Activated naive CD8-positive, alpha-beta T cell treated with anti-CD3 and anti-CD28 coated beads, Interleukin-2, amount 10 ng/mL, durations not matched to agents 7 days and 5 days (primary cell): Measurements from ENCODE around the gene NCOR1. TPM values are rescaled to one million over a fixed set of nuclear protein-coding genes. Genes with fewer than 3 reads are reported as not detected.
"Not testable (repeated sequence)": the region's sequence is repeated elsewhere in the genome, so short reads cannot be mapped to it uniquely, and the experiment has no call there.

Experiments
- ATAC-seq: fragments of 150-1000 bp; cut with Tn5 transposase; one replicate; pipeline ENCODE4 v1.10.0; 2021; ENCODE audit warnings: low read depth, moderate library complexity
- POLR2A ChIA-PET: fragments of 350-600 bp; sonication (Branson Sonifier 250); formaldehyde crosslinking; loops from one replicate; lab custom pipeline; 2021; ENCODE audit warnings: antibody characterized with exemption; lab: Charles Lee
- DNase-seq: peaks from one replicate; pipeline ENCODE4 v3.0.0; 2021
- H3K27ac Mint-ChIP-seq: one replicate; pipeline ENCODE4 v1.8.0; 2022; ENCODE audit warnings: mild to moderate bottlenecking, mixed read lengths
- H3K27me3 Mint-ChIP-seq: one replicate; pipeline ENCODE4 v1.8.0; 2022; ENCODE audit warnings: mild to moderate bottlenecking, moderate library complexity, mixed read lengths
- H3K36me3 Mint-ChIP-seq: one replicate; pipeline ENCODE4 v1.8.0; 2021; ENCODE audit warnings: mild to moderate bottlenecking, mixed read lengths
- H3K4me1 Mint-ChIP-seq: one replicate; pipeline ENCODE4 v1.8.0; 2021; ENCODE audit warnings: mixed read lengths
- H3K4me3 Mint-ChIP-seq: one replicate; pipeline ENCODE4 v1.8.0; 2022; ENCODE audit warnings: mild to moderate bottlenecking, moderate library complexity, mixed read lengths
- H3K9me3 Mint-ChIP-seq: one replicate; pipeline ENCODE4 v1.8.0; 2021; ENCODE audit warnings: mixed read lengths
- total RNA-seq, 2 experiments: library from RNA; stranded (reverse); gene quantifications; one replicate each; pipeline ENCODE4 v1.2.3, GENCODE V29; 2021

NCOR1 gene
- total RNA-seq, 2 experiments from 2014 or later, result 157 to 161 TPM

DNA sequence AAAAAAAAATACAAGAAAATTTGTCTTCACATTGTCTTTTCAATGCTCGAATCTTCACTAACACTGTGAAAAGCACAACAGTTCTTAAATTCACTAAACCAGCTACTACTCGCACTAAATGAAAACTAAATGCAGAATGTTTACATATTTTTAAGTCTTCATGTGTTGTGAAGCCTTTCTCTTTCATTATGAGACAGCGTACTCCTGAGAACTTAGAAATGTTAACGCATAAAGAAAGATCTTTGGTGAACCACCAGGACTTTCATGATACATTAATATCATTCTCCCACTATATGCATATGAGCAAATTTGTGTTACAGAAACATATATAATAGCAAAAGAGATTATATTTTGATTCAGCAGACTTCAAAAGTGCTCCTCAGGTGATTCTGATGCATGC lies 48.6 kb downstream of the NCOR1 start:
- H3K36me3 Mint-ChIP-seq, result peaks cover 40% of the 10 kb centered on the region
- POLR2A ChIA-PET, H3K27me3 Mint-ChIP-seq, H3K4me3 Mint-ChIP-seq, DNase-seq, H3K27ac Mint-ChIP-seq, ATAC-seq, H3K4me1 Mint-ChIP-seq, H3K9me3 Mint-ChIP-seq: not testable (repeated sequence)

DNA sequence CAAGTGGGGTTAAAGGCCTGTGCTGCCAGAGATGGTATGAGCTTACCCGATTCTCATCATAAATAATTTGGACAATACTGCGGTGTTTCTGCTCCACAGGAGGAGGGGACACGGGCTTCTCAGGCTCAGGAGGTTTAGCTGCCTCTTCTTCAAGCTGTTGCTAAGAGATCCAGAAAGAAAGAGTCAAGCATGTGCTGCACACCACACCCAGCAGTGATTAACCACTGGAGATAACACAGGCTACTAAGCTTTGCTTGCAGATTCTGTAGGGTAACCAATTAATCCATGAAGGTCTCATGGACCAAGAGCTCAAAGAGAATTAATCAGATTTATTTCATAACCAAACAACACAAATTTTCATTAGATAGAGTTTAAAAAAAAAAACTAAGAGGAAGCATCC lies 56.6 kb downstream of the NCOR1 start:
- POLR2A ChIA-PET, result no interaction called here
- peaks cover 36% of the 10 kb centered on the region for H3K36me3 Mint-ChIP-seq
- H3K9me3 Mint-ChIP-seq, result no peaks in the 10 kb centered on the region

DNA sequence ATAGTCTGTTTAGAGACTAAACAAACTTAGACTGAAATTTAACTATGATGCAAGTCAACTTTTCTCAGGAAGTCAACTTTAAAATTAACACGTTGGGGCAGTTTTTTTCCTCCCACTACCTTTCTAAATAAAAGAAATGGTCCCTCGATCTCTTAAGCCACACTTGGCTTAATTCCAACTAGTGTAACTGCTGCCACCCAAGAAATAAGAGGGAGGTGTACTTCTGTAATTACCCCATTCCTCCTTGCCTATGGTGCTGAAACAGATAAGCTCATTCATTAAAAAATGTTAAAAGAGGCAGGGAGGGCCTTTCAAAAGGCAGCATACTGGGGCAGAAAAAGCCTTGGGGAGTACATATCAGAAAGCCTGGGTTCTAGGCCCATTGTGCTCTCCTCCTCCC lies 59.8 kb downstream of the NCOR1 start:
- H3K36me3 Mint-ChIP-seq, result peaks cover 44% of the 10 kb centered on the region
- H3K27me3 Mint-ChIP-seq, result no peaks in the 10 kb centered on the region
- no peak overlapping the region for H3K4me3 Mint-ChIP-seq
- no peak overlapping the region for H3K27ac Mint-ChIP-seq
- DNase-seq (no peak), ATAC-seq (no peak)
- POLR2A ChIA-PET, result no interaction called here
- H3K9me3 Mint-ChIP-seq, result no peaks in the 10 kb centered on the region
- no peaks in the 10 kb centered on the region for H3K4me1 Mint-ChIP-seq

More for the DNA sequence above, 56.6 kb downstream of the NCOR1 start:
- H3K4me1 Mint-ChIP-seq, result peaks cover 2% of the 10 kb centered on the region
- ATAC-seq (no peak), DNase-seq (no peak)
- H3K27me3 Mint-ChIP-seq, result no peaks in the 10 kb centered on the region
- no peak overlapping the region for H3K27ac Mint-ChIP-seq
- H3K4me3 Mint-ChIP-seq, result no peak overlapping the region

DNA sequence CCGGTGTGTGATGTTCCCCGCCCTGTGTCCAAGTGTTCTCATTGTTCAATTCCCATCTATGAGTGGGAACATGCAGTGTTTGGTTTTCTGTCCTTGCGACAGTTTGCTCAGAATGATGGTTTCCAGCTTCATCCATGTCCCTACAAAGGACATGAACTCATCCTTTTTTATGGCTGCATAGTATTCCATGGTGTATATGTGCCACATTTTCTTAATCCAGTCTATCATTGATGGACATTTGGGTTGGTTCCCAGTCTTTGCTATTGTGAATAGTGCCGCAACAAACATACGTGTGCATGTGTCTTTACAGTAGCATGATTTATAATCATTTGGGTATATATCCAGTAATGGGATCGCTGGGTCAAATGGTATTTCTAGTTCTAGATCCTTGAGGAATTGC lies 63.0 kb downstream of the NCOR1 start:
- H3K4me3 Mint-ChIP-seq, H3K4me1 Mint-ChIP-seq: not testable (repeated sequence)
- H3K36me3 Mint-ChIP-seq, result peaks cover 45% of the 10 kb centered on the region

DNA sequence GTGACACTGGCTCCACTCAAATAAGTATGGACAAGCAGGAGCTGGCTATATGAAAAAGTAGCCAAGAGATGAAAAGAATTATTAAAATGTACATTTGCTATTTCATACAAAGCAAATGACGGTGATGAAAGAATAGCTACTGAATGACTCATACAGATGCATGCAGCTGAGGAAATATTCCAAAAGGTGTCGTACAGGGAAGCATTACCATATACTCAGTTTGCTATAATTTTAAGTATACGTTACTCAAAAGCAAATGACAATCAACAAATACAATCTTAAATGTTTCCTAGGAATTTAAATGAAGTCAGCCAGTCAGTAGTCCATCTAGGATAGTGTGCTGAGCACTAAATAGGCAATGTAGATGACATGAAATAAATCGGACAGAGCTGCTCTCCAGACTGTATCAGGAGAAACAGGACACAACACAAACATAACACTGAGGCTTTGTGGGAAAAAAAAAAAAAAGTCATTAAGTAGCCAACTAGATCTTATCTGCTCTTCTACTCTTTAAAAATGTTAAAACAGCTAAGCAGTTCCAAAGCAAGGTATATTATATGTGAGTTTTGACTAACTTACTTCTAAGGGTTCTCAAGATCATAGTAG lies 65.0 kb downstream of the NCOR1 start:
- DNase-seq (no peak), ATAC-seq (no peak)
- H3K27ac Mint-ChIP-seq, result no peak overlapping the region
- no peak overlapping the region for H3K4me3 Mint-ChIP-seq
- H3K36me3 Mint-ChIP-seq, result peaks cover 40% of the 10 kb centered on the region
- POLR2A ChIA-PET, result no interaction called here
- no peaks in the 10 kb centered on the region for H3K27me3 Mint-ChIP-seq
- H3K9me3 Mint-ChIP-seq, result no peaks in the 10 kb centered on the region
- H3K4me1 Mint-ChIP-seq, result no peaks in the 10 kb centered on the region

More for the DNA sequence above, 63.0 kb downstream of the NCOR1 start:
- H3K27me3 Mint-ChIP-seq, H3K9me3 Mint-ChIP-seq, H3K27ac Mint-ChIP-seq, ATAC-seq, POLR2A ChIA-PET, DNase-seq: not testable (repeated sequence)

DNA sequence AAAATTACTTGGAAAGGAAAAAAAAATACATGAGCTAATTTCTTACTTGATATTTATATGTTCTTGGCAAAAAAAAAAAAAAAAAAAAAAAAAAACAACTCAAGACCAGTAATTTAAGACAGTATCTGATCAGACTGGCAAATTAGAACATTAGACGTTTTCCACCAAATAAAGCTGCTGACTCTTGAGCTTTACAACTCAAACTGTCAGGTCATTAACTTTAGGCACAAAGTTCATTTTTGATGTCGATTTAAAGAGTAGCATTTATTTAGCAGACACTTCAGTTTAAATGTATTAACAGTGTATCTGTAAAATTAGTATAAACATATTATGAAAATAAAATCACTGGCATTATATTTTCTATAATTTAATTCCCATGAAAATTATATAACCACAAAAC lies 66.7 kb downstream of the NCOR1 start:
- POLR2A ChIA-PET, result interaction anchor here (0.6 kb wide), 1 partner anchor 147 kb away, joined by 4 read pairs; no protein-coding TSS in a partner anchor
- no peaks in the 10 kb centered on the region for H3K9me3 Mint-ChIP-seq
- no peak overlapping the region for H3K27ac Mint-ChIP-seq
- H3K4me3 Mint-ChIP-seq, result no peak overlapping the region
- no peaks in the 10 kb centered on the region for H3K4me1 Mint-ChIP-seq
- H3K27me3 Mint-ChIP-seq, result no peaks in the 10 kb centered on the region
- DNase-seq (no peak), ATAC-seq (no peak)
- peaks cover 46% of the 10 kb centered on the region for H3K36me3 Mint-ChIP-seq

DNA sequence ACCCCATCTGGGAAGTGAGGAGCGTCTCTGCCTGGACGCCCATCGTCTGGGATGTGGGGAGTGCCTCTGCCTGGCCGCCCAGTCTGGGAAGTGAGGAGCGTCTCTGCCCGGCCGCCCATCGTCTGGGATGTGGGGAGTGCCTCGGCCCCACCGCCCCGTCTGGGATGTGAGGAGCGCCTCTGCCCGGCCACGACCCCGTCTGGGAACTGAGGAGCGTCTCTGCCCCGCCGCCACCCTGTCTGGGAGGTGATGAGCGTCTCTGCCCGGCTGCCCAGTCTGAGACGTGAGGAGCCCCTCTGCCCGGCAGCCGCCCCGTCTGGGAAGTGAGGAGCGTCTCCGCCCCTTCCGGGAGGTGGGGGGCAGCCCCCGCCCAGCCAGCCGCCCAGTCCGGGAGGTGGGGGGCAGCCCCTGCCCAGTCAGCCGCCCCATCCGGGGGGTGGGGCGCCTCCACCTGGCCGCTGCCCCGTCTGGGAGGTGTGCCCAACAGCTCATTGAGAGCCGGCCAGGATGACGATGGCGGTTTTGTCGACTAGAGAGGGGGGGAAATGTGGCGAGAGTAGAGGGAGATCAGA lies 69.9 kb downstream of the NCOR1 start:
- H3K27ac Mint-ChIP-seq, H3K4me1 Mint-ChIP-seq, POLR2A ChIA-PET, ATAC-seq, H3K9me3 Mint-ChIP-seq, H3K27me3 Mint-ChIP-seq, H3K4me3 Mint-ChIP-seq, DNase-seq: not testable (repeated sequence)
- peaks cover 36% of the 10 kb centered on the region for H3K36me3 Mint-ChIP-seq

DNA sequence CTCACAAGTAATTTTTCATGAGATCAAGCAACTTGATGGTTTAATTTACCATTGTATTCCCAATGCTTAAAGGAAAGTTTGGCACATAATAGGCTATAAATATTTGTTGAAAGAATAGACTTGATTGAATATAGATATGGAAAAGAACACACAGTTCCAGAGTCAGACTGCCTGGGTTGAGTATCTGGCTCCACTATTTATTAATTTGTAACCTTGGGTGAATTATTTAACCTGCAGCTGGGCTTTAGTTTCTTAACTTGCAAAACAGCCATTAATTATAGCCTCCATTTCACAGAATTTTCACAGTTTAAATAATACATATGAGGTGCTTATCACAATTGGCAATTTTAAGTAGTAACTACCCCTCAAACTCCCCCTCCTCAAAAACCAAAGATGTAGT lies 73.6 kb downstream of the NCOR1 start:
- ATAC-seq (no peak), DNase-seq (no peak)
- POLR2A ChIA-PET, result no interaction called here
- Mint-ChIP-seq H3K4me1 (no peaks in the 10 kb centered on the region), H3K9me3 (no peaks in the 10 kb centered on the region), H3K36me3 (peaks cover 28% of the 10 kb centered on the region), H3K27ac (no peak overlapping the region), H3K4me3 (no peak overlapping the region), H3K27me3 (no peaks in the 10 kb centered on the region)

DNA sequence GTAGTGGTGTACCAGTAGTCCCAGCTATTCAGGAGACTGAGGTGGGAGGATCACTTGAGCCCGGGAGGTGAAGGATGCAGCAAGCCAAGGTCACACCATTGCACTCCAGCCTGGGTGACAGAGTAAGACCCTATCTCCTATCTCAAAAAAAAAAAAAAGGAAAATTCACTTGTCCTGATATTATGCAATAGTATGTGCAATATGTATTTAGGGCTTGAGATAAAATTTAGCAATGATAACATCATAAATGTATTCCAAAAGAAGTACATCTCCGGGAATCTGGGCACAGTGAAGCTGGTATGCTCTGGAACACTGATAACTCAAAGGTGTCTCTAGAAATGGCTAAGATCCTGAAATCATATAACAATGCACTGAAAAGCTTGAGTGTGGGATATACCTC lies 74.5 kb downstream of the NCOR1 start:
- H3K27ac Mint-ChIP-seq, result no peak overlapping the region
- H3K9me3 Mint-ChIP-seq, result no peaks in the 10 kb centered on the region
- no peaks in the 10 kb centered on the region for H3K27me3 Mint-ChIP-seq
- H3K36me3 Mint-ChIP-seq, result peaks cover 24% of the 10 kb centered on the region
- H3K4me3 Mint-ChIP-seq, result no peak overlapping the region
- DNase-seq (no peak), ATAC-seq (no peak)
- no peaks in the 10 kb centered on the region for H3K4me1 Mint-ChIP-seq
- POLR2A ChIA-PET, result no interaction called here

DNA sequence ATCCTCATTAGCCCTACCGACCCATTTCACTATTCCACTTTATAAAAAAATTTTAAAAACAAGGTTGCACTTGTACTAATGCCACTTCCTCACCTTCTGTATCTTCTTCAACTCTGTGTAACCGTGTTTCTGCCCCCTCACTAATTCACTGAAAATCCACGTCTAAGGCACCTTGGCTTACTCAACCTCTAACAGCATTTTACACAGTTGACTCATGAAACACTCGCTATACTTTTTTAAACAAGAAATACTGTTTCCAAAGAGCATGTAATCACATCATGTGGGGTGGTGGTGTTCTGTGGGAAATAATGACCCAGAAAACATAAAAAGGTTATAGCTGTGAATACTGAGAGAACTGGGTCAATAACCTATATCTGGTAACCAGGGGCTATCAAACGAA lies 79.9 kb downstream of the NCOR1 start:
- H3K4me1 Mint-ChIP-seq, result no peaks in the 10 kb centered on the region
- no peaks in the 10 kb centered on the region for H3K9me3 Mint-ChIP-seq
- peaks cover 19% of the 10 kb centered on the region for H3K36me3 Mint-ChIP-seq
- no peak overlapping the region for H3K27ac Mint-ChIP-seq
- ATAC-seq (no peak), DNase-seq (no peak)
- POLR2A ChIA-PET, result no interaction called here
- H3K27me3 Mint-ChIP-seq, result no peaks in the 10 kb centered on the region
- H3K4me3 Mint-ChIP-seq, result no peak overlapping the region

DNA sequence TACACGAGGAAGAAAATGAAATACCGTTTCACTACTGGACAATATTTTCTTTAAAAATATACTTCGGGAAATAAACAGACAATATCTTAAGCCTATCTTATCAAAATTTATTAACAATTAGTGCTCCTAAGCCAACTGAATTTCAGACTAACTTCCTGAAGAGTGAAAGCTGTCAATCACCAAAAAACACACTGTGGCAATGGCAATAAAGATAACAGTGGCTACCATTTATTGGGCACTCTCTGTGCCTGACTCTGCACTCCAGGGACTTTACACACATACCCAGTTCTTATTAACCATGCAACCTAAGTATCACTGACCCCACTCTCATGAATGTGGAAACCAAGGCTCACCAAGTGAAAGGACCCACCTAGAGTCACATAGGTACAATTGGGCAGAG lies 83.7 kb downstream of the NCOR1 start:
- peaks cover 23% of the 10 kb centered on the region for H3K36me3 Mint-ChIP-seq
- H3K9me3 Mint-ChIP-seq, result no peaks in the 10 kb centered on the region
- DNase-seq, result no peak
- H3K4me3 Mint-ChIP-seq, result no peak overlapping the region
- H3K27ac Mint-ChIP-seq, result no peak overlapping the region
- ATAC-seq, result no peak
- POLR2A ChIA-PET, result no interaction called here
- H3K27me3 Mint-ChIP-seq, result no peaks in the 10 kb centered on the region
- peaks cover 3% of the 10 kb centered on the region for H3K4me1 Mint-ChIP-seq

DNA sequence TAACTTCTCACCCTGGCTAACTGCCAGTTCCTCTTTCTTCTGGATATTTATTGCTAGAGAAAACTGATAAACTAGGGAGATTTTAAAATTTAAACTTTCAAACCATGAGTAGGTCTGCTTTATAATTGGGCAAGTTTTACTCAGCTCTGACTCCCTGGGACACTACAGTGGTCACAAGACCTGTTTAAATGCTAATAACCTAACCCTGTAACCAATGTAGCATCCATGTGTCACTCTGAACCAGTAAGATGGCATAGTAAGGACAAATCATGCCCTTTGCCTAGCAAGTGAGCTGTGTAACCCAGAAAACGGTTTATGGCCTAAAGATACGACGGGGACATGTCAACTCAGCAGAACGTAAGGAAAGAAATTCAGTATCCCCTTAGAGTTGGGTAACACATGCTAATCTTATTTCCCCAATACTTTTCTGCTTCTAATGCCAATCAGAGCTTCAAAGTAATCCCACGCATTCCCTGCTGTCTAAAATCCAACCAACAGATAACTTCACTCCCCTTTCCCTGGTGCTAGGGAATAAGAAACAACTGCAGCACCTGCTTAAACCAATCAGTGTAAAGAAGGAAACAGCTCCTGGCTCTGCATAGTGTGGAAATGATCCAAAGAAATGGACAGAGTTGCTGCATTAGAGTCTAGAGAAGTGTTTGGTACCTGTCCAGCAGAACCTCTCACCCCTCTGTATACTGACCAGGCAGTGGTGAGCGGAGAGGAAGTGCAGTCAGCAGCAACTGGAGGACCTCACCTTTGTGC lies 85.7 kb downstream of the NCOR1 start:
- H3K27ac Mint-ChIP-seq, result no peak overlapping the region

DNA sequence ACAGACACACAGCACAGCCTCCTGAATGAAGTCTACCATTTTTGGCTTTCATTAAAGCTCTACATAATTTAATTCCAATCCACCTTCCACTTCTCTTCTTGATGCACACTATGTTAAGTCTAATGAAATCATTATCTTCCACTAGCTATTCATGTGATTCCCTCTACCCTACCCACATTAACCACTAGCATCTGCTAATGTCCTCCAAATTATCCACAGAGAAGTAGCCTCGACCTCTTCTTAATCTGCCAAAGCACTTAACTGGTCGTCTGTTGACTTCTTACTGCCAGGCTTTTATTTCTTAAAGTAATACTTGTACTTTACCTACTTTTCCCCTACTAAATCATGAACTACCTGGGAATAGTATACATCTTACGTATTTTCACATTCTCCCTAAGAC lies 91.8 kb downstream of the NCOR1 start:
- ATAC-seq (no peak), DNase-seq (no peak)
- Mint-ChIP-seq H3K4me1 (peaks cover 3% of the 10 kb centered on the region), H3K27me3 (no peaks in the 10 kb centered on the region), H3K27ac (no peak overlapping the region), H3K9me3 (no peaks in the 10 kb centered on the region), H3K4me3 (no peak overlapping the region), H3K36me3 (peaks cover 39% of the 10 kb centered on the region)
- POLR2A ChIA-PET, result no interaction called here

More for the DNA sequence above, 85.7 kb downstream of the NCOR1 start:
- Mint-ChIP-seq H3K4me1 (peaks cover 3% of the 10 kb centered on the region), H3K27me3 (no peaks in the 10 kb centered on the region), H3K4me3 (no peak overlapping the region), H3K36me3 (peaks cover 23% of the 10 kb centered on the region), H3K9me3 (no peaks in the 10 kb centered on the region)
- DNase-seq (no peak), ATAC-seq (no peak)
- POLR2A ChIA-PET, result no interaction called here
